Esophagus muscularis mucosa (tissue), 4 donors: Measurements from ENCODE around the gene SETD4. TPM values are rescaled to one million over a fixed set of nuclear protein-coding genes. Genes with fewer than 3 reads are reported as not detected.

Experiments used
- DNase-seq: peaks from one replicate; pipeline ENCODE4 v3.0.0-alpha.2; 2017; ENCODE audit errors: extremely low spot score
- H3K27ac ChIP-seq, 4 donors: fragments of 200-600 bp; sonication (generic); replicated peaks in 1 of 4; 1 replicate in 3 of 4; 2 replicates in 1 of 4; pipeline ENCODE4 v1.5.1; 2016 to 2019; ENCODE audit warnings: mild to moderate bottlenecking in 1 of 4
- H3K27me3 ChIP-seq, 4 donors: fragments of 200-600 bp; sonication (generic); one replicate each; pipeline versions ENCODE4 v1.5.1 to v1.6.0; 2016 to 2019
- H3K36me3 ChIP-seq, 4 donors: fragments of 200-600 bp; sonication (generic); one replicate each; pipeline ENCODE4 v1.5.1; 2016 to 2019
- H3K4me1 ChIP-seq, 4 donors: fragments of 200-600 bp; sonication (generic); one replicate each; pipeline ENCODE4 v1.5.1; 2016 to 2019
- H3K4me3 ChIP-seq, 4 donors: fragments of 200-600 bp; sonication (generic); 1 replicate in 2 of 4; 2 replicates in 2 of 4; pipeline ENCODE4 v1.5.1; 2016 to 2019; ENCODE audit warnings: mild to moderate bottlenecking in 4 of 4, moderate library complexity in 1 of 4
- H3K9me3 ChIP-seq, 4 donors: fragments of 200-600 bp; sonication (generic); 1 replicate in 3 of 4; 2 replicates in 1 of 4; pipeline ENCODE4 v1.5.1; 2016 to 2019
- CTCF ChIP-seq, 3 experiments: fragments of 200-600 bp in 2 of 3; fragments of 450-650 bp in 1 of 3; sonication (generic) in 2 of 3; IDR thresholded peaks; one replicate each; pipeline ENCODE4 v1.5.1; 2017 to 2019; ENCODE audit warnings: antibody characterized with exemption in 3 of 3, mild to moderate bottlenecking in 2 of 3, moderate library complexity in 1 of 3
- EP300 ChIP-seq: sonication (generic); formaldehyde crosslinking; IDR thresholded peaks from one replicate; pipeline ENCODE4 v1.6.1; 2017; ENCODE audit warnings: antibody characterized with exemption
- POLR2A ChIP-seq: fragments of 450-650 bp; IDR thresholded peaks from one replicate; pipeline ENCODE4 v1.6.1; 2017; ENCODE audit warnings: antibody characterized with exemption, moderate library complexity, mild to moderate bottlenecking, low read depth
- POLR2AphosphoS5 ChIP-seq, 2 donors: sonication (generic); formaldehyde crosslinking; IDR thresholded peaks; one replicate each; pipeline ENCODE4 v1.6.1; 2017; ENCODE audit warnings: antibody characterized with exemption in 2 of 2
- WGBS: methylation state at CpG from one replicate; pipeline ENCODE4 v1.1.5; 2018; 5-methylcytosine and 5-hydroxymethylcytosine counted together
- intact Hi-C: fragments of 100-400 bp; cut with DNase I; formaldehyde crosslinking; loops from one replicate; pipeline ENCODE4 v1.15.1; 2023
- total RNA-seq, 4 donors: library from RNA; depleted of rRNA; stranded (reverse); fragments of >200 nt; gene quantifications; one replicate each; pipeline versions ENCODE4 v1.1.0 to v1.2.1, GENCODE V29; 2016

The SETD4 gene
- total RNA-seq, 4 donors from 2014 or later: 10.8 to 15.2 (median 13.3) TPM

GRCh38 chr21:36069713-36070583 lies 9.6 kb upstream of the SETD4 start, which contains the start of gene CBR1:
Gene CBR1 (plus strand): TSS chr21:36070024. CDS start chr21:36070116, 92 bp downstream.
- no peaks in the 10 kb centered on the region for H3K27me3 ChIP-seq
- peaks cover 0 to 19% (median 9%) of the 10 kb centered on the region in 4 donors for H3K36me3 ChIP-seq
- DNase-seq: peak; percentile 97
- peaks cover 16 to 47% (median 45%) of the 10 kb centered on the region in 4 donors for H3K4me1 ChIP-seq
- H3K27ac ChIP-seq: peak within 1 kb of the TSS; percentile 79 to 87 (median 82)
- peak within 1 kb of the TSS; percentile 61 to 86 (median 78) for H3K4me3 ChIP-seq
- no peaks in the 10 kb centered on the region for H3K9me3 ChIP-seq
- intact Hi-C loops: loop anchor here (5.0 kb wide), 1 partner anchor 42 kb away; no protein-coding TSS in a partner anchor
- under 1% methylated on average over 14 of the region's 71 CpGs for WGBS
- peak; percentile 89 to 93 for TF ChIP-seq POLR2AphosphoS5 (IDR thresholded peaks at IDR 0.05)
- no peak for TF ChIP-seq POLR2A
- peak in 1 of 3 experiments; percentile 10 for TF ChIP-seq CTCF (IDR thresholded peaks at IDR 0.05)

GRCh38 chr21:36068748-36069398 lies 8.5 kb upstream of the SETD4 start:
- Histone ChIP-seq H3K9me3 (no peaks in the 10 kb centered on the region), H3K4me1 (peaks cover 16 to 47% (median 45%) of the 10 kb centered on the region in 4 donors), H3K36me3 (peaks cover 0 to 19% (median 9%) of the 10 kb centered on the region in 4 donors), H3K27me3 (no peaks in the 10 kb centered on the region), H3K27ac (peak overlapping the region; percentile 79 to 87 (median 82)), H3K4me3 (no peak overlapping the region)
- no peak for DNase-seq
- intact Hi-C loops: no loop called here
- 96% methylated on average over 5 of the region's 5 CpGs for WGBS
- TF ChIP-seq POLR2AphosphoS5 (IDR thresholded peaks at IDR 0.05): no peak
- TF ChIP-seq POLR2A: no peak
- no peak for TF ChIP-seq EP300
- no peak for TF ChIP-seq CTCF (IDR thresholded peaks at IDR 0.05)

GRCh38 chr21:36065497-36066036 lies 5.2 kb upstream of the SETD4 start:
- H3K27me3 ChIP-seq: no peaks in the 10 kb centered on the region
- H3K36me3 ChIP-seq: no peaks in the 10 kb centered on the region
- intact Hi-C loops: no loop called here
- H3K27ac ChIP-seq: no peak overlapping the region
- H3K4me1 ChIP-seq: peaks cover 5 to 22% (median 20%) of the 10 kb centered on the region in 4 donors
- DNase-seq: no peak
- 45% methylated on average over 3 of the region's 3 CpGs for WGBS
- no peak overlapping the region for H3K4me3 ChIP-seq
- no peaks in the 10 kb centered on the region for H3K9me3 ChIP-seq
- no peak for TF ChIP-seq CTCF (IDR thresholded peaks at IDR 0.05)

DNA sequence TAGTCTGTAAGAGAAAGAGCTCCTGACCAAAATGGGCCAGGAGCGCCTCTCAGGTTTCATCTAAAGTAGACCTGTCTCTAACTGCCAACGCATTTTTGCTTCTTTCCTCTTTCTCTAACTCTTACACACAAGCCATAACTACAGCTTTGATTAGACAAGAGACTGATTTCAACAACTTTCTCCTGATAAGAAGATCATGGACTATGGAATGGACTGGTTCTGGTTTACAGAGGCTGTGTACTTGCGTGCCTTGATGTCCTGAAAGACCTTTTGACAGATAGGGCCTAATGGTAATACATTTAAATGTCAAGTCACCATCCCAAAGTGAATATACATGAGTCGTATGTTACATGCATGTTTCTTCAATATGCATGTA lies 3.7 kb upstream of the SETD4 start:
- DNase-seq: no peak
- no peaks in the 10 kb centered on the region for H3K36me3 ChIP-seq
- no peak overlapping the region for H3K4me3 ChIP-seq
- intact Hi-C loops: no loop called here
- H3K27ac ChIP-seq: no peak overlapping the region
- no peak for TF ChIP-seq POLR2AphosphoS5 (IDR thresholded peaks at IDR 0.05)
- TF ChIP-seq POLR2A: no peak
- no peak for TF ChIP-seq EP300
- TF ChIP-seq CTCF (IDR thresholded peaks at IDR 0.05): no peak
- H3K4me1 ChIP-seq: peaks cover 5 to 17% (median 17%) of the 10 kb centered on the region in 4 donors
- 94% methylated on average over 4 of the region's 4 CpGs for WGBS
- no peaks in the 10 kb centered on the region for H3K27me3 ChIP-seq
- H3K9me3 ChIP-seq: no peaks in the 10 kb centered on the region
